Stimulated activated CD4-positive, alpha-beta T cell treated with anti-CD3 and anti-CD28 coated beads, Interleukin-12 subunit alpha, Interleukin-12 subunit beta, amount 100 ng/mL, for 24 hours (primary cell): Measurements from ENCODE around the gene C6orf132.

Experiments
- DNase-seq, 2 experiments: peaks; one replicate each; pipeline ENCODE4 v3.0.0-alpha.2; 2020; ENCODE audit warnings: low read depth in 2 of 2

C6orf132 gene

GRCh38 chr6:42079941-42080464 lies 62.4 kb downstream of the C6orf132 start:
- DNase-seq: no peak

- DNase-seq: no peak
Observed at GRCh38 chr6:42078386-42078785, 64.0 kb downstream of the C6orf132 start.

GRCh38 chr6:42075159-42075838 lies 67.1 kb downstream of the C6orf132 start:
- DNase-seq: peak in 1 of 2 experiments; percentile 61

GRCh38 chr6:42073287-42073686 lies 69.1 kb downstream of the C6orf132 start:
- DNase-seq: no peak

GRCh38 chr6:42071881-42072583 lies 70.4 kb downstream of the C6orf132 start:
- DNase-seq: no peak

- DNase-seq: no peak
Observed at GRCh38 chr6:42068872-42069522, 73.4 kb downstream of the C6orf132 start.

GRCh38 chr6:42068173-42068572 lies 74.2 kb downstream of the C6orf132 start:
- no peak for DNase-seq

GRCh38 chr6:42066156-42066675 lies 76.2 kb downstream of the C6orf132 start:
- DNase-seq: no peak

GRCh38 chr6:42059743-42060142 lies 82.7 kb downstream of the C6orf132 start:
- no peak for DNase-seq

- no peak for DNase-seq
Observed at GRCh38 chr6:42053601-42054000, 88.8 kb downstream of the C6orf132 start.

GRCh38 chr6:42051268-42051653 lies 91.2 kb downstream of the C6orf132 start:
- no peak for DNase-seq
